Mesodermal cell (in vitro differentiated cells): ENCODE results near the gene TBC1D8.

Experiments
- H3K27ac ChIP-seq: 2 replicates; pipeline ENCODE4 v1.7.0; 2013; ENCODE audit warnings: mild to moderate bottlenecking, low read depth, low read length, moderate library complexity; ENCODE audit not compliant: severe bottlenecking
- H3K36me3 ChIP-seq: 2 replicates; pipeline ENCODE4 v1.7.1; 2013; ENCODE audit warnings: mild to moderate bottlenecking, low read length, moderate library complexity; ENCODE audit not compliant: control insufficient read depth, insufficient read depth
- H3K4me1 ChIP-seq: one replicate; pipeline ENCODE4 v1.7.1; 2013; ENCODE audit warnings: mild to moderate bottlenecking, low read length; ENCODE audit not compliant: insufficient read depth, control insufficient read depth, poor library complexity, severe bottlenecking
- H3K4me3 ChIP-seq: 2 replicates; pipeline ENCODE4 v1.7.0; 2013; ENCODE audit warnings: low read length, control low read depth, mild to moderate bottlenecking; ENCODE audit not compliant: insufficient read depth, poor library complexity, severe bottlenecking; ENCODE audit errors: extremely low read depth
- H3K9me3 ChIP-seq: 2 replicates; pipeline ENCODE4 v1.7.1; 2013; ENCODE audit warnings: mild to moderate bottlenecking, low read length, moderate library complexity; ENCODE audit not compliant: control insufficient read depth
- WGBS, 2 experiments: methylation state at CpG; one replicate each; pipeline ENCODE4 v1.1.5; 2013; ENCODE audit warnings: missing lambda C conversion rate in 2 of 2; ENCODE audit not compliant: insufficient coverage in 2 of 2; 5-methylcytosine and 5-hydroxymethylcytosine counted together

The TBC1D8 gene

GRCh38 chr2:101135412-101136296, 15.5 kb downstream of the TBC1D8 start:
- Histone ChIP-seq H3K9me3 (no peaks in the 10 kb centered on the region), H3K4me1 (no peaks in the 10 kb centered on the region), H3K36me3 (no peaks in the 10 kb centered on the region), H3K27ac (no peak overlapping the region), H3K4me3 (no peak overlapping the region)
- WGBS, 2 experiments = 85 to 86% methylated on average over 8 of the region's 9 CpGs

- Histone ChIP-seq H3K4me1 (no peaks in the 10 kb centered on the region), H3K4me3 (no peak overlapping the region), H3K27ac (no peak overlapping the region), H3K36me3 (no peaks in the 10 kb centered on the region), H3K9me3 (no peaks in the 10 kb centered on the region)
- WGBS, 2 experiments = no CpG with 5 or more reads among the region's 2 CpGs
Measured at GRCh38 chr2:101133492-101134100, 17.6 kb downstream of the TBC1D8 start.

GRCh38 chr2:101132202-101132601, 19.0 kb downstream of the TBC1D8 start:
- H3K36me3 ChIP-seq = no peaks in the 10 kb centered on the region
- H3K4me3 ChIP-seq = no peak overlapping the region
- no peak overlapping the region for H3K27ac ChIP-seq
- WGBS, 2 experiments = 78 to 100% methylated on average over 1 of the region's 2 CpGs
- no peaks in the 10 kb centered on the region for H3K9me3 ChIP-seq
- no peaks in the 10 kb centered on the region for H3K4me1 ChIP-seq

- peaks cover 3% of the 10 kb centered on the region for H3K4me1 ChIP-seq
- H3K4me3 ChIP-seq = no peak overlapping the region
- 87 to 93% methylated on average over 12 to 13 of the region's 13 CpGs for WGBS, 2 experiments
- H3K36me3 ChIP-seq = no peaks in the 10 kb centered on the region
- H3K9me3 ChIP-seq = no peaks in the 10 kb centered on the region
- no peak overlapping the region for H3K27ac ChIP-seq
Measured at GRCh38 chr2:101130081-101130480, 21.1 kb downstream of the TBC1D8 start.

GRCh38 chr2:101127319-101128056, 23.7 kb downstream of the TBC1D8 start:
- peaks cover 15% of the 10 kb centered on the region for H3K4me1 ChIP-seq
- H3K9me3 ChIP-seq = no peaks in the 10 kb centered on the region
- WGBS, 2 experiments = 93 to 100% methylated on average over 2 to 4 of the region's 5 CpGs
- H3K4me3 ChIP-seq = no peak overlapping the region
- H3K27ac ChIP-seq = no peak overlapping the region
- no peaks in the 10 kb centered on the region for H3K36me3 ChIP-seq

GRCh38 chr2:101125808-101126207, 25.4 kb downstream of the TBC1D8 start:
- Histone ChIP-seq H3K27ac (no peak overlapping the region), H3K4me1 (peaks cover 15% of the 10 kb centered on the region), H3K36me3 (no peaks in the 10 kb centered on the region), H3K4me3 (no peak overlapping the region), H3K9me3 (no peaks in the 10 kb centered on the region)
- WGBS, 2 experiments = 82 to 86% methylated on average over 1 to 2 of the region's 3 CpGs

- Histone ChIP-seq H3K4me3 (no peak overlapping the region), H3K4me1 (peaks cover 15% of the 10 kb centered on the region), H3K27ac (no peak overlapping the region)
Measured at GRCh38 chr2:101125374-101125773, 25.8 kb downstream of the TBC1D8 start.

GRCh38 chr2:101124643-101125366, 26.4 kb downstream of the TBC1D8 start:
- H3K36me3 ChIP-seq = no peaks in the 10 kb centered on the region
- no peaks in the 10 kb centered on the region for H3K9me3 ChIP-seq
- 84 to 92% methylated on average over 5 of the region's 7 CpGs for WGBS, 2 experiments
- H3K27ac ChIP-seq = no peak overlapping the region
- H3K4me1 ChIP-seq = peaks cover 15% of the 10 kb centered on the region
- no peak overlapping the region for H3K4me3 ChIP-seq

More at GRCh38 chr2:101125374-101125773, 25.8 kb downstream of the TBC1D8 start:
- H3K9me3 ChIP-seq = no peaks in the 10 kb centered on the region
- 100% methylated on average over 1 of the region's 3 CpGs; no CpG with 5 or more reads in 1 of the 2 experiments for WGBS, 2 experiments
- no peaks in the 10 kb centered on the region for H3K36me3 ChIP-seq

GRCh38 chr2:101123795-101124471, 27.2 kb downstream of the TBC1D8 start:
- Histone ChIP-seq H3K4me3 (no peak overlapping the region), H3K36me3 (no peaks in the 10 kb centered on the region), H3K4me1 (peaks cover 15% of the 10 kb centered on the region), H3K27ac (no peak overlapping the region), H3K9me3 (no peaks in the 10 kb centered on the region)
- WGBS, 2 experiments = 87 to 91% methylated on average over 3 to 4 of the region's 5 CpGs

- no peak overlapping the region for H3K4me3 ChIP-seq
- no peak overlapping the region for H3K27ac ChIP-seq
- no peaks in the 10 kb centered on the region for H3K9me3 ChIP-seq
- H3K36me3 ChIP-seq = no peaks in the 10 kb centered on the region
- WGBS, 2 experiments = 90 to 95% methylated on average over 7 of the region's 7 CpGs
- peaks cover 15% of the 10 kb centered on the region for H3K4me1 ChIP-seq
Measured at GRCh38 chr2:101121174-101121573, 30.0 kb downstream of the TBC1D8 start.
